Activated CD4-positive, alpha-beta T cell treated with anti-CD3 and anti-CD28 coated beads for 48 hours (primary cell): ENCODE results near the gene CDYL2.

Experiments used
- DNase-seq: peaks from one replicate; pipeline ENCODE4 v3.0.0-alpha.2; 2020

Gene CDYL2

DNA sequence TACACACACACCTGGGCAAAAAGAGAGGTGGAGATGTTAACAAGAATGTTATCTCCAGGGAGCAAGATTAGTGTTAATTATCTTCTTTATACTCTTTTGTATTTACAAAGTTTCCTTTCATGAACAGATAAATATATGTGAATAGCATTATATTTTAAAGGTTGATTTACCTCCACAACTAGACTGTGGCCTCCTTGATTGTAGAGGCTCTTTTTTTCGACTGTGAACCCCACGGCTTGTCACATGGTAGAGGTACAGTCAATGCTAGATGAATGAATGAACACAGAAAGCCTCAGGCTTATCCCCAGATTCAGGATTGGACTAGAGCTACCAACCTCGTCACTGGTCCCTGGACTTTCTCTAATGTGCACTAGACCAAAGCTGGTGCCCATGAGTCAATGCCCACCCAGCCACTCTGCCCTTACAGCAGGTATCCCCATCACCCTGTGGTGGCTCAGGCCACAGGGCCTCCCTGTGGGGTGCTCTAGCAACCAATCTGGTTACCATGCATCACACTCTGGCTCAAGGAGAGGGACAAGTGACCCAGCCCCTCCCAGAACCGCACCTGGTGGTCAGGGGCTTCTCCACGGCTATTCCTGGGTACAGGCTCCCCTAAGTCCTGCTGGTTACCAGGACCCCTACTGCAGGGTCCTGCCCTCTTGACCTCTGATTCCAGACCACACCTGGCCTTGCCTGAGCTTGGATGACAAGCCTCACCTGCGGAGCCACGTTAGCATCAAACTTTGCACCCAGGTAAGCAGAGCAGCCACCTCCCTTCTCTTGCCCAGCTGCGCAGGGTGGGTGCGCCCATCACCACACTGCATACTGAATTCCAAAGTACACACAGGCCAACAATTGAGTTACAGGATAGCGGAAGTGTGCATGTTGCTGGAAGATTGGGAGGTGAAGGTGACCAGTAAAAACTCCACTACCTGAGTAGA lies 101.0 kb downstream of the CDYL2 start:
- DNase-seq = no peak

DNA sequence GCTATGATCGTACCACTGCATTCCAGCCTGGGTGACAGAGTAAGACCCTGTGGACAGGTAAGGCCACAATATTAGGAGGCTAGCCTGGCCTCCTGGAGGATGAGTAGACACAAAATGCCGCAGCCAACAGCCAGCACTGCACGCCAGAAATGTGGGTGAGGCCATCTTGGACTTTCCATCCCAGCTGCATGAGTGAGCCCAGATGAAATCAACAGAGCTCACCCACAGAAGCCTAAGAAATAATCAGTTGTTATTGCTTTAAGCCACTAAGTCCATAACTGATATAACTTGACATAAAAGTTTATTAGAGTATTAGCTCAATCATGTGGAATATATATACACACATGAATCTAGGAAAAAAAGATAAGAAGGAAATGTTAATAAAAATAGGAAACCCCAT lies 101.7 kb downstream of the CDYL2 start:
- no peak for DNase-seq

GRCh38 chr16:80700558-80700957 lies 103.8 kb downstream of the CDYL2 start:
- no peak for DNase-seq

DNA sequence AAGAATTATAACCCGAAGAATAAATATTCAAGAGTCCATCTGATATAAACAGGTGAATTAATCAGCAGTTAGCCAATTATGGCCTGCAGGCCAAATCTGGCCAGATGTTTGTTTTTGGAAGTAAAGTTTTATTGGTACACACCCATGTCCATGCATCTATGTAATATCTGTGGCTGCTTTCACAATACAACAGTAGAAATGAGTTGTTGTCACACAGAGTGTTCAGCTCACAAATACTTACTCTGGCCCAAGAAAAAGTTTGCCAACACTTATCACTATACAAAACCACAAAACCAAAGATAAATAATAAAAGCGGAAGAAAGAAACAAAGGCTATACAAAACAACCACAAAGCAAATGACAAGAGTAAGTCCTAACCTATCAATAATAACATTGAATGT lies 109.4 kb downstream of the CDYL2 start:
- no peak for DNase-seq

DNA sequence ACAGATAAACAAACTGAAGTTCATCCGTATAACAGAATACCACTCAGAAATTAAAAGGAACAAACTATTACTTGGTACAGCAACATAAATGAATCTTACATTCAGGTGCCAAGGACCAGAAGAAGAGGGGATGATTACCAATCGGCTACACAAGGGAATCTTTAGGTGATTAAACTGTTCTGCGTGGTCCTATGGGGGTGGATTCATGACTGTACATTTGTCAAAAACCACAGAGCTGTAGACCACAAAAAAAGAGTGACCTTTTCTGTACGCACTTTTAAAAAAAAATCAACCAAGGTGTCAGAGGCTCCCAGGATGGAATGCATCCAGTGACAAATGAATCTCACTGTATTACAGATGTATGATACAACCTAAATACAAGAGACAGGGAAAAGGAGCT lies 110.8 kb downstream of the CDYL2 start:
- peak; percentile 44 for DNase-seq

DNA sequence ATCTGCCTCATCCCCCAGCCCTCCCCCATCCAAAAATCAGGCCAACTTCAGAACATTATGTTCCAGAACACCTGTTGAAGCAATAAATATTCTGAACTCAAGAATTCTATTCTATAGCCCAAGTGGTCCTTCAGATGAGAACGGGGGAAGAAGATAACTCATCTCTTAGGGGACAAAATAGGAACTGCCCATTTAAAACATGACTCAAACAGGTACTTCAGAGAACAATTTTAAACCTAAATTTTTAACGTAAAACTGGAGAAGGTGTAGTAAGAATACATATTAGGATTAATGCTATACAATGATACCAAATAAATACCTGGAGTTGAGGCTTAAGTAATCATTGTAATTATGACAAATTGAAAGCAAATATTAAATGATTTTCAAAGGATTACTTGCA lies 112.1 kb downstream of the CDYL2 start:
- no peak for DNase-seq

- no peak for DNase-seq
These were observed 113.2 kb downstream of the CDYL2 start for GRCh38 chr16:80691111-80691741.

DNA sequence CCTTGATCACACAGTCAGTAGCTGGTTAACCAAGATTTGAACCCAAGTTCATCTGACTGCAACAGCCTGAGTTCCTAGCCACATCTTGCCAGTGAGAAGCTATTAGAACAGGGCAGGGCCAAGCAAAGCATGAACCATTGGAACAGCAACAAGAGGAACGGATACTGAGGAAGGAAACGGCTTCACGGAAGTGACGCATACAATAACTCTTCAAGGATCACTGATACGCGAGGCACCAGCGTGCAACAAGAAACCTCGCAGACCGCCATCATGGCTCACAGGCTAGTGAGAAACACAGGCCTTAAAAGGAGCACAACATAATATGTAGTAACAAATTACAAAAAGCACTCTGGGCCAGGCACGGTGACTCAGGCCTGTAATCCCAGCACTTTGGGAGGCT lies 114.9 kb downstream of the CDYL2 start:
- DNase-seq = no peak

DNA sequence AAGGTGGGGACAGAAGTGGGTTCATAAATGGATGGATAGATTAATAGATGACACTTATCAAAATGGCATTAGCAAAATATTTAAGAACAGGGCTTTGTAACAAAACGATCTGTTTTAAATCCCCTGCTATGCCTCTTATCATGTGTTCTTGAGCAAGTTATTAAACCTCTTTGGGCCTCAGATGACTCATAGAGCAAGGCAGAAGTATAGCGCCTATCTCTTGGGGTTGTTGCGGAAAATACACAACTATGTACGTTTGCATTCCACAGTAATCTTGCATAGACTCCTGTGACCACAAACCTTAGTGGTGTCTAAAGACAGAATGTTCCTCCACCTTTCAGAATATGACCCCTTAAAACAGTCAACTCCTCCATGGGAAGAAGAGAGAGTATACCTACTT lies 116.8 kb downstream of the CDYL2 start:
- no peak for DNase-seq

GRCh38 chr16:80684906-80685305 lies 119.5 kb downstream of the CDYL2 start:
- DNase-seq = no peak

- no peak for DNase-seq
These were observed 120.1 kb downstream of the CDYL2 start for GRCh38 chr16:80684136-80684765.

DNA sequence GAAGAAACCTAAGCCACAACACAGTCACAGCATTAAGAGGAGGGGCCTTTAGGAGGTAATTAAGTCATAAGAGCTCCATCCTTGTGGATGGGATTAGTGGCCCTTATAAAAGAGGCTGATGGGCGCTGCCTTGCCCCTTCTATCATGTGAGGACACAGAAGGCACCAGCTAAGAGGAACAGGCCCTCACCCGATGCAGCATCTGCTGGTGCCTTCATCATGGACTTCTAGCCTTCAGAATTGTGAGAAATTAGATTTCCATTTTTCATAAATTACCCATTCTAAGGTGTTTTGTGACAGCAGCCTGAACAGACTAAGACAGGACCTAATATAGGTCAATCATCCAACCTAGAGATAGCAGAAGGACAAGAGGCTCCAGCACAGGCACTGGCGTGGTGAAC lies 120.8 kb downstream of the CDYL2 start:
- DNase-seq = no peak

DNA sequence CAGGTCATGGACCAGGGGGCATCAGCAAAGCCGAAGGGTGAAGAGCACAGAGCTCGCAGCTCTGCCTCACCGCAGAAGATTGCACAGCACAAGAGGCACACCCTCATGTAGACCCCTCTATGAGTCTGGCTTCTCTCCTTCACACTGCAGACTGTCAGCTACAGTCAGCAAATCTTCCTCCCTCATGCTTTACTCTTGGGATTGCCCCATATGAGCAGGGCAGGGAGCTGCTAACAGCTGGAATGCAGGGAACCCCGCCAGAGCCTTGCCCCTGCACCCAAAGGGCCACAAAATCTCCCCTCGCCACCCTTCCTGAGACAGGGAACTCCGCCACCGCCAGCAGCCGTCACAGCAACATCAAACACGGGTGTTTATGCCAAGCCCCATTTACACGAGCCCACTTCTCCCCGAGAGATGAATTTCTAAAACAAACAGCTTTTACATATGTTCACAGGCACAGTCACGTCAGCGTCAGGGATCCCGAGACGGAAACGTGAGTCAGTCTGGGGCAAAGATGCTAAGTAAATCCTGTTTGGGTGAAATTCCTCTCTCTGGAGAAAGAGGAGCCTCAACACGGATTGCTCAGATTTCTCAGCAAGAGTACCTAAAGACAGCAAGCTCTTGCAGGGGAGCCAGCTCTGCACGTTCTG lies 121.9 kb downstream of the CDYL2 start:
- DNase-seq = no peak

DNA sequence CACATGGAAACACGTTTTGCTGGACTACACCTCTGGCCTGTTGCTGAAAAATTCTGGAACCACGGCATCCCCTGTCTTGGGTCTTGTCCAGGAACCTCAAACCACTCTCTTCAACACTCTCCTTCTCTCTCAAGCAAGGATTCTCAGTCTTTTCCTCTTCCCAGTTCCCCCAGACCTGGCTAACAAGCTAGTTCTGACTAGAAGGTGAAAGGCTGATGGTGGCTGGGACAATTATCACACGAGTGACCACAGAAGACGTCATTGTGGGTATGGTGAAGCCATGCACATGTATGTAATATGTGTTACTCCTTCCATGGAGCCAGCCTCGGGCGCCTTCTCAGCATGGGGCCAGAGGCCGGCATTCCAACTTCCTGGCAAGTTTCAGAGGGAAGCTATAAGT lies 123.0 kb downstream of the CDYL2 start:
- no peak for DNase-seq

DNA sequence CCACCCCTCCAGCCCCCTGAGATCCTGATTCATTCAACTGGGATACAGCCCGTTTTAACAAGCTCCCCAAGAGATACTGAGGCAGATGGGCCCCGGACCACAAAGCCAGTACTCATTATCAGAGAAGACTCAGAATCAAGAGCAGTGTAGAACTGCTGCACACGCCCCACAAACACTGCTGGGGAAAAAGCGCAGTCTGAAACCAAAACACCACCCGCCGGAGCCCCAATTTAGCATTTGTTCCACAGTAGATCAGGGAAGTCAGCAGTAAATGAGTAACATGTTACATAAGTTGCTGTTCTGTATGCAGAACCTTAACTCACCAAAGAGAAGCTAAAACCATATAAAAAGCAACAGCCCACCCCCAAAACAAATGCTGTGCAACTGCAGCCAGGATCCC lies 123.6 kb downstream of the CDYL2 start:
- DNase-seq = no peak

GRCh38 chr16:80680046-80680445 lies 124.4 kb downstream of the CDYL2 start:
- no peak for DNase-seq

DNA sequence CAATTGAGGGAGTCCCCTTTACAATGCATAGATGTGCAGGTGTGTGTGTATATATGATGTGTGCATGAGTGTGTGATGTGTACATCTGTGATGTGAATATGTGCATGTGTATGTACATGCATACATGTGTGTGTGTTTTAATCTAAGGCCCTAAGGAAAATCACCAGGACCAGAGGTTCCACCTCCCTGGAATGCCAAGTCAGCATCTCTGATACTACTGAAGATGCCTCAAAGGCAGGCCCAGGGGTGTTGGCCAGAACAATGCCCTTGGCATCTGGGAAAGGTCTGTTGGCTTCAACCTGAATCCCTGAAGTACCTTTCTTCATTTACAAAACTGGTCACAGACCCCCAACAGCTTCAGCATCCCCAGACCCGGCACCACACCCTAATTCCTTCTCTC lies 129.5 kb downstream of the CDYL2 start:
- DNase-seq = no peak

DNA sequence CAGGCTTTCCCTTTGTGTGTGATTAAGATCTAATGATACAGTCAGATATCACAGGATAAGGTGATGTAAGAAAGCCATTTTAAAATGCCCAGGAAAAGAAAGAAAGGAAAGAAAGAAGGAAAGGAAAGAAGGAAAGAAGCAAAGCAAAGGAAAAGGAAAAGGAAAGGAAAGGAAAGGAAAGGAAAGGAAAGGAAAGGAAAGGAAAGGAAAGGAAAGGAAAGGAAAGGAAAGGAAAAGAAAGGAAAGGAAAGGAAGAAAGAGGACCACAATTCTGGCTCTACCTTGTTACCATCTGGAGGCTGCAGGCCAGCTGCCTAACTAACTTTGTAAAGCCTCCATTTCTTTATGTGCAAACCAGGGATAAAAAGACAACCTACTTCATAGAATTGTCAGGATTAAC lies 132.0 kb downstream of the CDYL2 start:
- DNase-seq = no peak

GRCh38 chr16:80671281-80671849 lies 133.0 kb downstream of the CDYL2 start:
- no peak for DNase-seq

DNA sequence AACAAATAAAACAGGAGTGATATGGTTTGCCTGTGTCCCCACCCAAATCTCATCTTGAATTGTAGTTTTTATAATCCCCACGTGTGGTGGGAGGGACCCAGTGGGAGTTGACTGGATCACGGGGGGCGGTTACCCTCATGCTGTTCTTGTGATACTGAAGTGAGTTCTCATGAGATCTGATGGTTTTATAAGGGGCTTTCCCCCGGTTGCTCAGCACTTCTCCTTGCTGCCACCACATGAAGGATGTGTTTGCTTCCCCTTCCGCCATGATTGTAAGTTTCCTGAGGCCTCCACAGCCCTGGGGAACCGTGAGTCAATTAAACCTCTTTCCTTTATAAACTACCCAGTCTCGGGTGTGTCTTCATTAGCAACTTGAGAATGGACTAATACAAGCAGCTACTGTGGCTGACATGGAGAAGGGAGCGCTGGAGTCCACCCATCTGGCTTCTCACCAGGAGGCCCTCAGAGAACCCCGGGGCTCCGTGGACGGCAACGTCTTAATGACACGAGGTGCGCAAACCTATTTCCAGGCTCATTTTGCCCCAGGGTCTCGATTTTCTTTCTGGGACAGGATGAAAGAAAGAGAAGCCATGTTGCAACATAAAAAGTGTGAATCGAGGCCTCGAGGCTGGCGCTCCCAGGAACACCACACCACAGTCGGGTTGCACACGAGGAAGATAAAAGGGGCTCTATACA lies 134.1 kb downstream of the CDYL2 start:
- peak; percentile 49 for DNase-seq

GRCh38 chr16:80669673-80670072 lies 134.7 kb downstream of the CDYL2 start:
- no peak for DNase-seq

- no peak for DNase-seq
These were observed 136.5 kb downstream of the CDYL2 start for GRCh38 chr16:80667925-80668324.

GRCh38 chr16:80667251-80667560 lies 137.2 kb downstream of the CDYL2 start:
- DNase-seq = no peak
